Keratinocyte (primary cell): Measurements from ENCODE around the gene OTP.

Source experiments
- CTCF ChIP-seq, 3 experiments: IDR thresholded peaks in 1 of 3; conservative IDR thresholded peaks in 1 of 3; optimal IDR thresholded peaks in 1 of 3; 2 replicates in 2 of 3; 3 replicates in 1 of 3; pipeline versions ENCODE3 to v1.5.1; 2011; ENCODE audit warnings: low read length in 3 of 3, mild to moderate bottlenecking in 3 of 3, moderate library complexity in 2 of 3, control low read depth in 1 of 3, inconsistent platforms in 1 of 3; ENCODE audit not compliant: insufficient read depth in 2 of 3; ENCODE audit errors: extremely low read depth in 1 of 3
- EZH2 ChIP-seq: IDR thresholded peaks from one replicate; pipeline ENCODE4 v1.6.1; 2012; ENCODE audit warnings: inconsistent platforms, mild to moderate bottlenecking, low read length, moderate library complexity

- TF ChIP-seq CTCF (optimal IDR thresholded peaks at IDR 0.05 in 1 of 3, IDR thresholded peaks at IDR 0.05 in 1 of 3, conservative IDR thresholded peaks at IDR 0.05 in 1 of 3; ENCODE audit: extremely low read depth in 1 of 3, insufficient read depth in 2 of 3, low read length in 3 of 3) (no peak), EZH2 (no peak)
These were observed 3.2 kb downstream of the OTP start for GRCh38 chr5:77635067-77635916.
